GM21447 (cell line): ENCODE results near the gene TMX3.

Experiments used
- ATAC-seq: cut with Tn5 transposase; IDR thresholded peaks from one replicate; pipeline ENCODE4 v1.9.1; 2021; ENCODE audit not compliant: unreplicated experiment

The TMX3 gene

GRCh38 chr18:68713131-68713530 lies 1.8 kb downstream of the TMX3 start:
- ATAC-seq: no peak

GRCh38 chr18:68707646-68708045 lies 7.3 kb downstream of the TMX3 start:
- no peak for ATAC-seq

DNA sequence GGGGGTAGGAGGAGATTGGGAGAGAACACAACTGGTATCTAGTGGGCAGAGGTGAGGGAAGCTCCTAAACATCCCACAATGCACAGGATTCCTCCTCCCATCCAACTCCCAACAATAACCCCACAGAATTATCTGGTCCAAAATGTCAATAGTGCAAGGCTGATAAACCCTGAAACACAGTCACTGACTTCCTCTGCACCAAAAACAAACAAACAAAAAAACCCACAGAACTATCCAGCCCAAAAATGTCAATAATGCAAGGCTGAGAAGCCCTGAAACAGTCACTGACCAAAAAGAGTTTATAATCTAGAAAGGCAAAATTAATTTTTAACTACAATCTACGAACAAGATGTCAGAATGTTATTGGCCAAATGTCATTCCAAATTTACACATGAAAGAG lies 9.8 kb downstream of the TMX3 start:
- no peak for ATAC-seq

DNA sequence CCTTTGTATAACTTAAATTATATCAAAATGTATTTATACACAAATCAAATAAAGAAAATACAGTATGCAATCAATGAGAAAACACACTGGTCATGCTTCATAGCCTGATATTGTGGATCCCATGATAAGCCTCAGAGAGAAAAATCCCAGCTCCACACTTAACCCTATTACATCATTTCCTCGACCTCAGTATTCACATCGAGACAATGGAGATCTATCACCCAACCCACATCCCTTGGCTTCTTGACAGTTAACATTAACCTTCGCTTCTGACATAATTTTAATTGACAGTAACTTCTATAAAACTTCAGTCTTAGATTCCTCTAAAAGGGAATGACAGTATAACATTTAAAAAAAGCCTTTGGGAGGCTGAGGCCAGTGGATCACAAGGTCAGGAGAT lies 11.6 kb downstream of the TMX3 start:
- no peak for ATAC-seq

- ATAC-seq: no peak
These were observed 13.6 kb downstream of the TMX3 start for GRCh38 chr18:68701353-68701752.

- ATAC-seq: no peak
These were observed 15.9 kb downstream of the TMX3 start for GRCh38 chr18:68699043-68699442.

GRCh38 chr18:68696937-68697336 lies 18.0 kb downstream of the TMX3 start:
- ATAC-seq: no peak

DNA sequence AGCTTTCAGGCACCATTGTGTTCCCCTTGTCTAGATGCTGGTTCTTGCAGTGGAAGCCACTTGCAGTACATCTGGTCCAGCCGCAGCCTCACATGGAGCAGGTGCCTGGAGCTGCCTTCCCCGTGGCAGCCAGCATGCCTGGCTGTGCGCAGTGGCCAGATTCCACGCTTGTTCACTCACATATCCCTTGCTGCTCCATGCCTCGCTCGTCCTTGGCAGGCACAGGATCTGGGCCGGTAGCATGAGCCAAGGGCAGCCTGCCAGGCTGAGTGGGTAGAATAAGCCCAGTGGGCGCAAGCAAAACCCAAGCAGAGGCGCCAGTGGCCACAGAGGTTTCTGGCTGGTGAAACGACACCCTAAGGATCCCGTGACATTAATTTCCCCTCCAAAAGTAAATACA lies 20.6 kb downstream of the TMX3 start:
- no peak for ATAC-seq

- ATAC-seq: no peak
These were observed 21.7 kb downstream of the TMX3 start for GRCh38 chr18:68693091-68693815.

- no peak for ATAC-seq
These were observed 35.4 kb downstream of the TMX3 start for GRCh38 chr18:68679528-68679927.

DNA sequence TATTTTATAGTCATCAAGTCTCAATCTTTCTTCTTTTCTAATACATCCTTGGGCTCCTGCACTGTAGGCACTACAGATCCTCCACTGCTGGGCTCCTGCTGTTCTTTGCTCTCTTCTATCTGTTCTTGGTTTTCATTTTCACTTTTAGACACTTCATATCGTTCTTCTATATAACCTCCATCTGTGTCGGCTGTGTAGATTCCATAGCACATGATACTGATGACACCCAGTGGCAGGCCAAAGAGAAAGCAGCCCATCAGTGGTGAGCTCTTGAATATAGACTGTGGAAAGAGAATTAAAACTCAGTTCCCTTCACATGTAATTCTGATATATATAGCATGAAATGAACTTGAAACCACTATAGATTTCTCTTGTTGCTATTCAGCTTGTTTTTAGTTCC lies 38.0 kb downstream of the TMX3 start:
- peak; percentile 81 for ATAC-seq

DNA sequence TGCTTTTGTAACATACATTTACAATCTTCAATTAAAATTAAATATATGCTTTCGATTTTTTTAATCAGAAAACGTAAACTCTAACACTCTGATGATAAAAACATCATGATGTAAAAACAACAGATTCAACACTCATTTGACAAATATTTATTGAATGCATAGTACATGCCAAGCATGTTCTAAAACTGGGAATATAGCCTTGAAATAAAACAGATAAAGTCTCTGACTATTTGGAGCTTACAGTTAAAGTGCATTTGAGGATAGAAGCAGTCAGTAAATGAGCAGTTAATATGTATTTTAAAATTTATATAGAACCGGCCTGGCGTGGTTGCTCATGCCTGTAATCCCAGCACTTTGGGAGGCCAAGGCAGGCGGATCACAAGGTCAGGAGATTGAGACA lies 47.8 kb downstream of the TMX3 start:
- ATAC-seq: no peak

- ATAC-seq: no peak
These were observed 48.5 kb downstream of the TMX3 start for GRCh38 chr18:68666381-68666780.

DNA sequence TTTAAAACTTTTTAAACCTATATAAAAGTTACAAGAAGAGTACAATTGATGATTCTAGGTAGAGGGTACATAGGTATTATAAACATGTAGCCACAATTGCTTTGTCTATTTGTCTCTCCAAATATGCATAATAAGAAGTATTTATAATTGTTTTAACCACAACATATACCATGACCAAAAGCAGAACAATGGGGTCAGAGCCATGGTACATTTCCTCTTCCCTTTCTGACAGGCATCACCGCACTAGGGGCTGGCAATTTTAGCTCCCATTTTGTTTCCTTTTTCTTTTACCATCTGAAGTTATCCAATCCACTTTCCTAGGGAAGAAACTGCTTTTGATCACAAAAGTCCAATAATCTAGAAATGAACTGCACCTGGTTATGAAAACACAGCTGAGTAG lies 49.3 kb downstream of the TMX3 start:
- ATAC-seq: no peak

- no peak for ATAC-seq
These were observed 52.2 kb downstream of the TMX3 start for GRCh38 chr18:68662754-68663153.

GRCh38 chr18:68660354-68661183 lies 54.3 kb downstream of the TMX3 start:
- ATAC-seq: no peak

DNA sequence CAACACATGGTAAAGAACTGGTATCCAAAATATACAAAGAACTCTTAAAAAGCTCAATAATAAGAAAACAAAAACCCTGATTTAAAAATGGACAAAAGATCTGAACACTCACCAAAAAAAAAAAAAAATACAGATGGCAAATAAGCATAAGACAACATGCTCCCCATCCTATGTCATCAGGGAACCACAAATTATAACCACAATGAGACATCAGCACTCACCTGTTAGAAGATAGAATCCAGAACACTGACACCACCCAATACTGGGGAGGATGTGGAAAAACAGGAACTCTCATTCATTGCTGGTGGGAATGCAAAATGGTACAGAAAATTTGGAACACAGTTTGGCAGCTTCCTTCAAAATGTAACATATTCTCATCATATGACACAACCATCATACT lies 66.7 kb downstream of the TMX3 start:
- no peak for ATAC-seq

GRCh38 chr18:68642003-68642402 lies 72.9 kb downstream of the TMX3 start:
- no peak for ATAC-seq

GRCh38 chr18:68640861-68641260 lies 74.0 kb downstream of the TMX3 start:
- no peak for ATAC-seq

- no peak for ATAC-seq
These were observed 76.3 kb downstream of the TMX3 start for GRCh38 chr18:68638613-68639012.

GRCh38 chr18:68627812-68628211 lies 87.1 kb downstream of the TMX3 start:
- ATAC-seq: no peak
